ENCODE data around the gene COQ9.

Gene COQ9

DNA sequence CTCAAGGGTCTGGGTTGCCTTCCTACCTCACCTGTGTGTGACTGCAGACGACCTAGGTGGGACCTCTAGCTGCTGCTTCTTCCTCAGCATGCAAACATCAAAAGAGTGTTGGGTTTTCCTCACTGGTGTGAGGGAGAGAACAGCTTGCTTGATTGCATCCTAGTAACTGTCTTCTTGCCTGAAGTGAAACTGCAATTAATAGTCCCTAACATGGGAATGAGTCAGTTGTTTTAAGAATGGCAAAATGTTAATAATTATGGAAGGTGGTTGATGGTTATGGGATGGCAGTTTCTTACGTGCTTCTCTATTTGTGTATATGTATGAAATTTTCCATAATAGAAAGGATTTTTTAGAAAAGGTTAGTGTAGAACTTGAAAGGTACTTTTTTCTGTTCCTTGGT is 21.1 kb downstream of the COQ9 start:
- no peak for ATAC-seq

DNA sequence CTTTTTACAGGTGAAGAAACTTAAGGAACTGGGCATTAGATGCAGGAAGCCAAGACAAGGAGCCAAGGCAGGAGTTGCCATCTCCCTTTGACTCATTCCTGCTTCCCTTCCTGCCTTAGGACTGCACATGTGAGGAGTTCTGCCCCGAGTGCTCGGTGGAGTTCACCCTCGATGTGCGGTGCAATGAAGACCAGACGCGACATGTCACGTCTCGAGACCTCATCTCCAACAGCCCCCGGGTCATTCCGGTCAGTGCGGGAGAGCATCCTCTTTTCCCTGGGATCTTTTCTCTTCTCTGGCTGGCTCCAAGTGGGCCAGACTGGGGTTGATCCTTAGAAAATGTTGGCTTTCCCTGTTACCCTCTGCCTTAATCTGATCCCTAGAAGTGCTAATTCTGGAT is 21.8 kb downstream of the COQ9 start:
- TF ChIP-seq, protein P1, sequence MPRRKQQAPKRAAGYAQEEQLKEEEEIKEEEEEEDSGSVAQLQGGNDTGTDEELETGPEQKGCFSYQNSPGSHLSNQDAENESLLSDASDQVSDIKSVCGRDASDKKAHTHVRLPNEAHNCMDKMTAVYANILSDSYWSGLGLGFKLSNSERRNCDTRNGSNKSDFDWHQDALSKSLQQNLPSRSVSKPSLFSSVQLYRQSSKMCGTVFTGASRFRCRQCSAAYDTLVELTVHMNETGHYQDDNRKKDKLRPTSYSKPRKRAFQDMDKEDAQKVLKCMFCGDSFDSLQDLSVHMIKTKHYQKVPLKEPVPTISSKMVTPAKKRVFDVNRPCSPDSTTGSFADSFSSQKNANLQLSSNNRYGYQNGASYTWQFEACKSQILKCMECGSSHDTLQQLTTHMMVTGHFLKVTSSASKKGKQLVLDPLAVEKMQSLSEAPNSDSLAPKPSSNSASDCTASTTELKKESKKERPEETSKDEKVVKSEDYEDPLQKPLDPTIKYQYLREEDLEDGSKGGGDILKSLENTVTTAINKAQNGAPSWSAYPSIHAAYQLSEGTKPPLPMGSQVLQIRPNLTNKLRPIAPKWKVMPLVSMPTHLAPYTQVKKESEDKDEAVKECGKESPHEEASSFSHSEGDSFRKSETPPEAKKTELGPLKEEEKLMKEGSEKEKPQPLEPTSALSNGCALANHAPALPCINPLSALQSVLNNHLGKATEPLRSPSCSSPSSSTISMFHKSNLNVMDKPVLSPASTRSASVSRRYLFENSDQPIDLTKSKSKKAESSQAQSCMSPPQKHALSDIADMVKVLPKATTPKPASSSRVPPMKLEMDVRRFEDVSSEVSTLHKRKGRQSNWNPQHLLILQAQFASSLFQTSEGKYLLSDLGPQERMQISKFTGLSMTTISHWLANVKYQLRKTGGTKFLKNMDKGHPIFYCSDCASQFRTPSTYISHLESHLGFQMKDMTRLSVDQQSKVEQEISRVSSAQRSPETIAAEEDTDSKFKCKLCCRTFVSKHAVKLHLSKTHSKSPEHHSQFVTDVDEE (CRISPR knock-in tag; IDR thresholded peaks at IDR 0.05), result no peak
- TF ChIP-seq ZNF565 (CRISPR knock-in tag; conservative IDR thresholded peaks at IDR 0.05; ENCODE audit: low read depth) (no peak), ISL1 (CRISPR knock-in tag; IDR thresholded peaks at IDR 0.05) (no peak), ARNTL (CRISPR knock-in tag; IDR thresholded peaks at IDR 0.05; ENCODE audit: borderline replicate concordance, low read depth) (no peak), ZC3H10 (CRISPR knock-in tag; IDR thresholded peaks at IDR 0.05) (no peak), ZFP3 (CRISPR knock-in tag; IDR thresholded peaks at IDR 0.05) (no peak), ZNF70 (CRISPR knock-in tag; IDR thresholded peaks at IDR 0.05) (no peak), ZFP30 (CRISPR knock-in tag; IDR thresholded peaks at IDR 0.05) (no peak), BACH2 (CRISPR knock-in tag; IDR thresholded peaks at IDR 0.05; ENCODE audit: borderline replicate concordance) (no peak), TOX (CRISPR knock-in tag; IDR thresholded peaks at IDR 0.05; ENCODE audit: borderline replicate concordance) (no peak), CSDC2 (CRISPR knock-in tag; IDR thresholded peaks at IDR 0.05) (no peak), SNAI2 (CRISPR knock-in tag; IDR thresholded peaks at IDR 0.05) (no peak), GLIS3 (CRISPR knock-in tag; IDR thresholded peaks at IDR 0.05) (no peak), ESRRG (CRISPR knock-in tag; IDR thresholded peaks at IDR 0.05) (no peak)
- TF ChIP-seq, protein P2, sequence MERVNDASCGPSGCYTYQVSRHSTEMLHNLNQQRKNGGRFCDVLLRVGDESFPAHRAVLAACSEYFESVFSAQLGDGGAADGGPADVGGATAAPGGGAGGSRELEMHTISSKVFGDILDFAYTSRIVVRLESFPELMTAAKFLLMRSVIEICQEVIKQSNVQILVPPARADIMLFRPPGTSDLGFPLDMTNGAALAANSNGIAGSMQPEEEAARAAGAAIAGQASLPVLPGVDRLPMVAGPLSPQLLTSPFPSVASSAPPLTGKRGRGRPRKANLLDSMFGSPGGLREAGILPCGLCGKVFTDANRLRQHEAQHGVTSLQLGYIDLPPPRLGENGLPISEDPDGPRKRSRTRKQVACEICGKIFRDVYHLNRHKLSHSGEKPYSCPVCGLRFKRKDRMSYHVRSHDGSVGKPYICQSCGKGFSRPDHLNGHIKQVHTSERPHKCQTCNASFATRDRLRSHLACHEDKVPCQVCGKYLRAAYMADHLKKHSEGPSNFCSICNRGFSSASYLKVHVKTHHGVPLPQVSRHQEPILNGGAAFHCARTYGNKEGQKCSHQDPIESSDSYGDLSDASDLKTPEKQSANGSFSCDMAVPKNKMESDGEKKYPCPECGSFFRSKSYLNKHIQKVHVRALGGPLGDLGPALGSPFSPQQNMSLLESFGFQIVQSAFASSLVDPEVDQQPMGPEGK (CRISPR knock-in tag; IDR thresholded peaks at IDR 0.05; ENCODE audit: borderline replicate concordance), result no peak
- TF ChIP-seq, protein P3, sequence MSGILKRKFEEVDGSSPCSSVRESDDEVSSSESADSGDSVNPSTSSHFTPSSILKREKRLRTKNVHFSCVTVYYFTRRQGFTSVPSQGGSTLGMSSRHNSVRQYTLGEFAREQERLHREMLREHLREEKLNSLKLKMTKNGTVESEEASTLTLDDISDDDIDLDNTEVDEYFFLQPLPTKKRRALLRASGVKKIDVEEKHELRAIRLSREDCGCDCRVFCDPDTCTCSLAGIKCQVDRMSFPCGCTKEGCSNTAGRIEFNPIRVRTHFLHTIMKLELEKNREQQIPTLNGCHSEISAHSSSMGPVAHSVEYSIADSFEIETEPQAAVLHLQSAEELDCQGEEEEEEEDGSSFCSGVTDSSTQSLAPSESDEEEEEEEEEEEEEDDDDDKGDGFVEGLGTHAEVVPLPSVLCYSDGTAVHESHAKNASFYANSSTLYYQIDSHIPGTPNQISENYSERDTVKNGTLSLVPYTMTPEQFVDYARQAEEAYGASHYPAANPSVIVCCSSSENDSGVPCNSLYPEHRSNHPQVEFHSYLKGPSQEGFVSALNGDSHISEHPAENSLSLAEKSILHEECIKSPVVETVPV (CRISPR knock-in tag; IDR thresholded peaks at IDR 0.05), result no peak
- TF ChIP-seq, protein P4, sequence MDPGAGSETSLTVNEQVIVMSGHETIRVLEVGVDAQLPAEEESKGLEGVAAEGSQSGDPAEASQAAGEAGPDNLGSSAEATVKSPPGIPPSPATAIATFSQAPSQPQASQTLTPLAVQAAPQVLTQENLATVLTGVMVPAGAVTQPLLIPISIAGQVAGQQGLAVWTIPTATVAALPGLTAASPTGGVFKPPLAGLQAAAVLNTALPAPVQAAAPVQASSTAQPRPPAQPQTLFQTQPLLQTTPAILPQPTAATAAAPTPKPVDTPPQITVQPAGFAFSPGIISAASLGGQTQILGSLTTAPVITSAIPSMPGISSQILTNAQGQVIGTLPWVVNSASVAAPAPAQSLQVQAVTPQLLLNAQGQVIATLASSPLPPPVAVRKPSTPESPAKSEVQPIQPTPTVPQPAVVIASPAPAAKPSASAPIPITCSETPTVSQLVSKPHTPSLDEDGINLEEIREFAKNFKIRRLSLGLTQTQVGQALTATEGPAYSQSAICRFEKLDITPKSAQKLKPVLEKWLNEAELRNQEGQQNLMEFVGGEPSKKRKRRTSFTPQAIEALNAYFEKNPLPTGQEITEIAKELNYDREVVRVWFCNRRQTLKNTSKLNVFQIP (CRISPR knock-in tag; IDR thresholded peaks at IDR 0.05; ENCODE audit: borderline replicate concordance, low read depth), result no peak
- no peak for ATAC-seq

More for the DNA sequence above, 21.1 kb downstream of the COQ9 start:
- no peak for TF ChIP-seq RARB (CRISPR knock-in tag; IDR thresholded peaks at IDR 0.05)
- TF ChIP-seq ESRRG (CRISPR knock-in tag; IDR thresholded peaks at IDR 0.05), result no peak
- TF ChIP-seq ZC3H10 (CRISPR knock-in tag; IDR thresholded peaks at IDR 0.05), result no peak
- TF ChIP-seq PPARA (CRISPR knock-in tag; IDR thresholded peaks at IDR 0.05; ENCODE audit: borderline replicate concordance), result no peak
- no peak for TF ChIP-seq ZNF565 (CRISPR knock-in tag; conservative IDR thresholded peaks at IDR 0.05; ENCODE audit: low read depth)
- TF ChIP-seq TOX (CRISPR knock-in tag; IDR thresholded peaks at IDR 0.05; ENCODE audit: borderline replicate concordance), result no peak
- TF ChIP-seq ZNF8 (CRISPR knock-in tag; IDR thresholded peaks at IDR 0.05), result no peak
- TF ChIP-seq, protein P5, sequence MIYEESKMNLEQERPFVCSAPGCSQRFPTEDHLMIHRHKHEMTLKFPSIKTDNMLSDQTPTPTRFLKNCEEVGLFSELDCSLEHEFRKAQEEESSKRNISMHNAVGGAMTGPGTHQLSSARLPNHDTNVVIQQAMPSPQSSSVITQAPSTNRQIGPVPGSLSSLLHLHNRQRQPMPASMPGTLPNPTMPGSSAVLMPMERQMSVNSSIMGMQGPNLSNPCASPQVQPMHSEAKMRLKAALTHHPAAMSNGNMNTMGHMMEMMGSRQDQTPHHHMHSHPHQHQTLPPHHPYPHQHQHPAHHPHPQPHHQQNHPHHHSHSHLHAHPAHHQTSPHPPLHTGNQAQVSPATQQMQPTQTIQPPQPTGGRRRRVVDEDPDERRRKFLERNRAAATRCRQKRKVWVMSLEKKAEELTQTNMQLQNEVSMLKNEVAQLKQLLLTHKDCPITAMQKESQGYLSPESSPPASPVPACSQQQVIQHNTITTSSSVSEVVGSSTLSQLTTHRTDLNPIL (CRISPR knock-in tag; IDR thresholded peaks at IDR 0.05; ENCODE audit: low read depth), result no peak
- TF ChIP-seq ISL1 (CRISPR knock-in tag; IDR thresholded peaks at IDR 0.05), result no peak
- TF ChIP-seq ZNF70 (CRISPR knock-in tag; IDR thresholded peaks at IDR 0.05), result no peak
- no peak for TF ChIP-seq GLIS3 (CRISPR knock-in tag; IDR thresholded peaks at IDR 0.05)

DNA sequence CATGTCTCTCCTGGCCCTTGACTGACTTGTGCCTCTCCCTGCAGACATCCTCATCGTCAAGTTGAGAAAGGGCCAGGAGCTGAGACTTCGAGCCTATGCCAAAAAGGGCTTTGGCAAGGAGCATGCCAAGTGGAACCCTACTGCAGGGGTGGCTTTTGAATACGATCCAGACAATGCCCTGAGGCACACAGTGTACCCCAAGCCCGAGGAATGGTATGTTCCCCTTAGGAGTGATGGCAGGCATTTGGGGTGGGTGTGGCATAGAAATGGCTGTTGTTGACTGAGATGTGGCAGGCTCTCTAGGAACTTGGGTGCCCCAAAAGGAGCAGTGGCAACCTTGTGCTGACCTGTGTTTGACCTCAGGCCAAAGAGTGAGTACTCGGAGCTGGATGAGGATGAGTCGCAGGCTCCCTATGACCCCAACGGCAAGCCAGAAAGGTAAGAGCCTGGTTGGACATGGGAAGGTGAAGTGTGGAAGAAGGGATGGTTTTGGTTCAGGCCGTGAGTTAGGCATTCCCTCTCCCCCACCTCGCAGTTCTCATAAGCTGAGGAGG is 22.7 kb downstream of the COQ9 start:
- TF ChIP-seq ZNF8 (CRISPR knock-in tag; IDR thresholded peaks at IDR 0.05) (no peak), ISL1 (CRISPR knock-in tag; IDR thresholded peaks at IDR 0.05) (no peak), SNAI2 (CRISPR knock-in tag; IDR thresholded peaks at IDR 0.05) (no peak), TOX (CRISPR knock-in tag; IDR thresholded peaks at IDR 0.05; ENCODE audit: borderline replicate concordance) (no peak), ZNF565 (CRISPR knock-in tag; conservative IDR thresholded peaks at IDR 0.05; ENCODE audit: low read depth) (no peak), CSDC2 (CRISPR knock-in tag; IDR thresholded peaks at IDR 0.05) (no peak), RARB (CRISPR knock-in tag; IDR thresholded peaks at IDR 0.05) (no peak), ARNTL (CRISPR knock-in tag; IDR thresholded peaks at IDR 0.05; ENCODE audit: borderline replicate concordance, low read depth) (no peak), ZC3H10 (CRISPR knock-in tag; IDR thresholded peaks at IDR 0.05) (no peak), BACH2 (CRISPR knock-in tag; IDR thresholded peaks at IDR 0.05; ENCODE audit: borderline replicate concordance) (no peak), ZNF70 (CRISPR knock-in tag; IDR thresholded peaks at IDR 0.05) (no peak)
- TF ChIP-seq, protein P2 (CRISPR knock-in tag; IDR thresholded peaks at IDR 0.05; ENCODE audit: borderline replicate concordance), result no peak
- TF ChIP-seq, protein P3 (CRISPR knock-in tag; IDR thresholded peaks at IDR 0.05), result no peak
- ATAC-seq, result no peak

Measured in SK-N-SH treated with all-trans-retinoic acid at 6 μM for 48 hours (cell line).